ENCODE results near the gene MOB3A. TPM values are rescaled to one million over a fixed set of nuclear protein-coding genes. Genes with fewer than 3 reads are reported as not detected.

Gene MOB3A
- total and polyA plus RNA-seq, 9 of the 15 experiments (the other 6 are each of a cell fraction or from before 2014, with no cell fraction given), result 1.1 to 24.1 (median 6.0) TPM

DNA sequence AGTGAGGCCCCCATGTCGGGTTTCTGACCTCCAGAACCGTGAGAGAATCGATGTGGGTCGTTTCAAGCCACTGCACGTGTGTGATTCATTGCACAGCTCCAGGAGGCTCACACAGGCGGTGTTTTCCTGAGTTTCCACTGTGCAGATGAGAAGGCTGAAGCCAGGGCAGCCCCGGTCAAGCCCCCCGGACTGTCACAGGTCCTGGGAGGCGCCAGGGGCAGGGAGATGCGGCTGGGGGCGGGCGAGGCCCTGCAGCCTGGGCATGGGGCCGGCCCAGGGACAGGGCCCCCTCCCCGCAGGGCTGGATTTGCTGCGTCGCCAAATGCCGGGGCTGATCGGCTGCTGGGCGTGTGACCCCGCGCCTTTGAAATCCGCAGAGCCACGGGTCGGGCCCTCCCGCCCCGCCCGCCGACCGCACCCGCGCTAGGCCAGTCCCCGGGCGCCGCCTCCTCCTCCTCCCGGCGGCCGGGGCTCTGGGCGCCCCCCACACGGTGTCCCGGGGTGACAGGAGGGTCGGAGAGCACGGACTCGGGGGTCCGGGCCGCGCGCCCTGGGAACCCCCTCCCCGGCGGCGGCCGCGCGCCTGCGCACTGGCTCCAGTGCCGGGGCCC, 35.1 kb downstream of the MOB3A start (continued):
- TF ChIP-seq, protein P1, sequence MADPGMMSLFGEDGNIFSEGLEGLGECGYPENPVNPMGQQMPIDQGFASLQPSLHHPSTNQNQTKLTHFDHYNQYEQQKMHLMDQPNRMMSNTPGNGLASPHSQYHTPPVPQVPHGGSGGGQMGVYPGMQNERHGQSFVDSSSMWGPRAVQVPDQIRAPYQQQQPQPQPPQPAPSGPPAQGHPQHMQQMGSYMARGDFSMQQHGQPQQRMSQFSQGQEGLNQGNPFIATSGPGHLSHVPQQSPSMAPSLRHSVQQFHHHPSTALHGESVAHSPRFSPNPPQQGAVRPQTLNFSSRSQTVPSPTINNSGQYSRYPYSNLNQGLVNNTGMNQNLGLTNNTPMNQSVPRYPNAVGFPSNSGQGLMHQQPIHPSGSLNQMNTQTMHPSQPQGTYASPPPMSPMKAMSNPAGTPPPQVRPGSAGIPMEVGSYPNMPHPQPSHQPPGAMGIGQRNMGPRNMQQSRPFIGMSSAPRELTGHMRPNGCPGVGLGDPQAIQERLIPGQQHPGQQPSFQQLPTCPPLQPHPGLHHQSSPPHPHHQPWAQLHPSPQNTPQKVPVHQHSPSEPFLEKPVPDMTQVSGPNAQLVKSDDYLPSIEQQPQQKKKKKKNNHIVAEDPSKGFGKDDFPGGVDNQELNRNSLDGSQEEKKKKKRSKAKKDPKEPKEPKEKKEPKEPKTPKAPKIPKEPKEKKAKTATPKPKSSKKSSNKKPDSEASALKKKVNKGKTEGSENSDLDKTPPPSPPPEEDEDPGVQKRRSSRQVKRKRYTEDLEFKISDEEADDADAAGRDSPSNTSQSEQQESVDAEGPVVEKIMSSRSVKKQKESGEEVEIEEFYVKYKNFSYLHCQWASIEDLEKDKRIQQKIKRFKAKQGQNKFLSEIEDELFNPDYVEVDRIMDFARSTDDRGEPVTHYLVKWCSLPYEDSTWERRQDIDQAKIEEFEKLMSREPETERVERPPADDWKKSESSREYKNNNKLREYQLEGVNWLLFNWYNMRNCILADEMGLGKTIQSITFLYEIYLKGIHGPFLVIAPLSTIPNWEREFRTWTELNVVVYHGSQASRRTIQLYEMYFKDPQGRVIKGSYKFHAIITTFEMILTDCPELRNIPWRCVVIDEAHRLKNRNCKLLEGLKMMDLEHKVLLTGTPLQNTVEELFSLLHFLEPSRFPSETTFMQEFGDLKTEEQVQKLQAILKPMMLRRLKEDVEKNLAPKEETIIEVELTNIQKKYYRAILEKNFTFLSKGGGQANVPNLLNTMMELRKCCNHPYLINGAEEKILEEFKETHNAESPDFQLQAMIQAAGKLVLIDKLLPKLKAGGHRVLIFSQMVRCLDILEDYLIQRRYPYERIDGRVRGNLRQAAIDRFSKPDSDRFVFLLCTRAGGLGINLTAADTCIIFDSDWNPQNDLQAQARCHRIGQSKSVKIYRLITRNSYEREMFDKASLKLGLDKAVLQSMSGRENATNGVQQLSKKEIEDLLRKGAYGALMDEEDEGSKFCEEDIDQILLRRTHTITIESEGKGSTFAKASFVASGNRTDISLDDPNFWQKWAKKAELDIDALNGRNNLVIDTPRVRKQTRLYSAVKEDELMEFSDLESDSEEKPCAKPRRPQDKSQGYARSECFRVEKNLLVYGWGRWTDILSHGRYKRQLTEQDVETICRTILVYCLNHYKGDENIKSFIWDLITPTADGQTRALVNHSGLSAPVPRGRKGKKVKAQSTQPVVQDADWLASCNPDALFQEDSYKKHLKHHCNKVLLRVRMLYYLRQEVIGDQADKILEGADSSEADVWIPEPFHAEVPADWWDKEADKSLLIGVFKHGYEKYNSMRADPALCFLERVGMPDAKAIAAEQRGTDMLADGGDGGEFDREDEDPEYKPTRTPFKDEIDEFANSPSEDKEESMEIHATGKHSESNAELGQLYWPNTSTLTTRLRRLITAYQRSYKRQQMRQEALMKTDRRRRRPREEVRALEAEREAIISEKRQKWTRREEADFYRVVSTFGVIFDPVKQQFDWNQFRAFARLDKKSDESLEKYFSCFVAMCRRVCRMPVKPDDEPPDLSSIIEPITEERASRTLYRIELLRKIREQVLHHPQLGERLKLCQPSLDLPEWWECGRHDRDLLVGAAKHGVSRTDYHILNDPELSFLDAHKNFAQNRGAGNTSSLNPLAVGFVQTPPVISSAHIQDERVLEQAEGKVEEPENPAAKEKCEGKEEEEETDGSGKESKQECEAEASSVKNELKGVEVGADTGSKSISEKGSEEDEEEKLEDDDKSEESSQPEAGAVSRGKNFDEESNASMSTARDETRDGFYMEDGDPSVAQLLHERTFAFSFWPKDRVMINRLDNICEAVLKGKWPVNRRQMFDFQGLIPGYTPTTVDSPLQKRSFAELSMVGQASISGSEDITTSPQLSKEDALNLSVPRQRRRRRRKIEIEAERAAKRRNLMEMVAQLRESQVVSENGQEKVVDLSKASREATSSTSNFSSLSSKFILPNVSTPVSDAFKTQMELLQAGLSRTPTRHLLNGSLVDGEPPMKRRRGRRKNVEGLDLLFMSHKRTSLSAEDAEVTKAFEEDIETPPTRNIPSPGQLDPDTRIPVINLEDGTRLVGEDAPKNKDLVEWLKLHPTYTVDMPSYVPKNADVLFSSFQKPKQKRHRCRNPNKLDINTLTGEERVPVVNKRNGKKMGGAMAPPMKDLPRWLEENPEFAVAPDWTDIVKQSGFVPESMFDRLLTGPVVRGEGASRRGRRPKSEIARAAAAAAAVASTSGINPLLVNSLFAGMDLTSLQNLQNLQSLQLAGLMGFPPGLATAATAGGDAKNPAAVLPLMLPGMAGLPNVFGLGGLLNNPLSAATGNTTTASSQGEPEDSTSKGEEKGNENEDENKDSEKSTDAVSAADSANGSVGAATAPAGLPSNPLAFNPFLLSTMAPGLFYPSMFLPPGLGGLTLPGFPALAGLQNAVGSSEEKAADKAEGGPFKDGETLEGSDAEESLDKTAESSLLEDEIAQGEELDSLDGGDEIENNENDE (IDR thresholded peaks at IDR 0.05; ENCODE audit: low read depth, low read length), result no peak
- TF ChIP-seq NFXL1 (CRISPR knock-in tag; IDR thresholded peaks at IDR 0.05) (no peak), ZNF431 (CRISPR knock-in tag; IDR thresholded peaks at IDR 0.05) (no peak), ARID1B (IDR thresholded peaks at IDR 0.05) (no peak), RBM22 (IDR thresholded peaks at IDR 0.05; ENCODE audit: low read depth, low read length, poor library complexity, severe bottlenecking) (no peak)
- TF ChIP-seq, protein P2, sequence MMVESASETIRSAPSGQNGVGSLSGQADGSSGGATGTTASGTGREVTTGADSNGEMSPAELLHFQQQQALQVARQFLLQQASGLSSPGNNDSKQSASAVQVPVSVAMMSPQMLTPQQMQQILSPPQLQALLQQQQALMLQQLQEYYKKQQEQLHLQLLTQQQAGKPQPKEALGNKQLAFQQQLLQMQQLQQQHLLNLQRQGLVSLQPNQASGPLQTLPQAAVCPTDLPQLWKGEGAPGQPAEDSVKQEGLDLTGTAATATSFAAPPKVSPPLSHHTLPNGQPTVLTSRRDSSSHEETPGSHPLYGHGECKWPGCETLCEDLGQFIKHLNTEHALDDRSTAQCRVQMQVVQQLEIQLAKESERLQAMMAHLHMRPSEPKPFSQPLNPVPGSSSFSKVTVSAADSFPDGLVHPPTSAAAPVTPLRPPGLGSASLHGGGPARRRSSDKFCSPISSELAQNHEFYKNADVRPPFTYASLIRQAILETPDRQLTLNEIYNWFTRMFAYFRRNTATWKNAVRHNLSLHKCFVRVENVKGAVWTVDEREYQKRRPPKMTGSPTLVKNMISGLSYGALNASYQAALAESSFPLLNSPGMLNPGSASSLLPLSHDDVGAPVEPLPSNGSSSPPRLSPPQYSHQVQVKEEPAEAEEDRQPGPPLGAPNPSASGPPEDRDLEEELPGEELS (CRISPR knock-in tag; IDR thresholded peaks at IDR 0.05; ENCODE audit: borderline replicate concordance), result no peak
- TF ChIP-seq, protein P3, sequence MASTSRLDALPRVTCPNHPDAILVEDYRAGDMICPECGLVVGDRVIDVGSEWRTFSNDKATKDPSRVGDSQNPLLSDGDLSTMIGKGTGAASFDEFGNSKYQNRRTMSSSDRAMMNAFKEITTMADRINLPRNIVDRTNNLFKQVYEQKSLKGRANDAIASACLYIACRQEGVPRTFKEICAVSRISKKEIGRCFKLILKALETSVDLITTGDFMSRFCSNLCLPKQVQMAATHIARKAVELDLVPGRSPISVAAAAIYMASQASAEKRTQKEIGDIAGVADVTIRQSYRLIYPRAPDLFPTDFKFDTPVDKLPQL (IDR thresholded peaks at IDR 0.05; ENCODE audit: extremely low read depth, insufficient read length), result no peak
- TF ChIP-seq, protein P4, sequence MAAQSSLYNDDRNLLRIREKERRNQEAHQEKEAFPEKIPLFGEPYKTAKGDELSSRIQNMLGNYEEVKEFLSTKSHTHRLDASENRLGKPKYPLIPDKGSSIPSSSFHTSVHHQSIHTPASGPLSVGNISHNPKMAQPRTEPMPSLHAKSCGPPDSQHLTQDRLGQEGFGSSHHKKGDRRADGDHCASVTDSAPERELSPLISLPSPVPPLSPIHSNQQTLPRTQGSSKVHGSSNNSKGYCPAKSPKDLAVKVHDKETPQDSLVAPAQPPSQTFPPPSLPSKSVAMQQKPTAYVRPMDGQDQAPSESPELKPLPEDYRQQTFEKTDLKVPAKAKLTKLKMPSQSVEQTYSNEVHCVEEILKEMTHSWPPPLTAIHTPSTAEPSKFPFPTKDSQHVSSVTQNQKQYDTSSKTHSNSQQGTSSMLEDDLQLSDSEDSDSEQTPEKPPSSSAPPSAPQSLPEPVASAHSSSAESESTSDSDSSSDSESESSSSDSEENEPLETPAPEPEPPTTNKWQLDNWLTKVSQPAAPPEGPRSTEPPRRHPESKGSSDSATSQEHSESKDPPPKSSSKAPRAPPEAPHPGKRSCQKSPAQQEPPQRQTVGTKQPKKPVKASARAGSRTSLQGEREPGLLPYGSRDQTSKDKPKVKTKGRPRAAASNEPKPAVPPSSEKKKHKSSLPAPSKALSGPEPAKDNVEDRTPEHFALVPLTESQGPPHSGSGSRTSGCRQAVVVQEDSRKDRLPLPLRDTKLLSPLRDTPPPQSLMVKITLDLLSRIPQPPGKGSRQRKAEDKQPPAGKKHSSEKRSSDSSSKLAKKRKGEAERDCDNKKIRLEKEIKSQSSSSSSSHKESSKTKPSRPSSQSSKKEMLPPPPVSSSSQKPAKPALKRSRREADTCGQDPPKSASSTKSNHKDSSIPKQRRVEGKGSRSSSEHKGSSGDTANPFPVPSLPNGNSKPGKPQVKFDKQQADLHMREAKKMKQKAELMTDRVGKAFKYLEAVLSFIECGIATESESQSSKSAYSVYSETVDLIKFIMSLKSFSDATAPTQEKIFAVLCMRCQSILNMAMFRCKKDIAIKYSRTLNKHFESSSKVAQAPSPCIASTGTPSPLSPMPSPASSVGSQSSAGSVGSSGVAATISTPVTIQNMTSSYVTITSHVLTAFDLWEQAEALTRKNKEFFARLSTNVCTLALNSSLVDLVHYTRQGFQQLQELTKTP (IDR thresholded peaks at IDR 0.05; ENCODE audit: low read depth in 1 of 2, partially characterized antibody in 2 of 2), result no peak

Measured in K562 (cell line).